ENCODE measurements around the gene CYP27A1.

GRCh38 chr2:218813771-218814460 is 32.0 kb downstream of the CYP27A1 start:
- TF ChIP-seq NR2F2 (IDR thresholded peaks at IDR 0.05): no peak
- no peak for TF ChIP-seq CTCF (IDR thresholded peaks at IDR 0.05; ENCODE audit: low read depth, low read length, missing input control)
- no peak for TF ChIP-seq REST (IDR thresholded peaks at IDR 0.05)
- TF ChIP-seq YY1 (IDR thresholded peaks at IDR 0.05): no peak
- TF ChIP-seq GABPA (IDR thresholded peaks at IDR 0.05 in 1 of 2, conservative IDR thresholded peaks at IDR 0.05 in 1 of 2): no peak
- no peak for TF ChIP-seq JUND (IDR thresholded peaks at IDR 0.05)
- no peak for TF ChIP-seq RAD21 (IDR thresholded peaks at IDR 0.05)
- no peak for TF ChIP-seq MAX (IDR thresholded peaks at IDR 0.05)
- no peak for TF ChIP-seq TAF1 (conservative IDR thresholded peaks at IDR 0.05)
- no peak for TF ChIP-seq SP1 (IDR thresholded peaks at IDR 0.05)
- TF ChIP-seq ATF3 (IDR thresholded peaks at IDR 0.05): no peak
- TF ChIP-seq ZBTB33 (IDR thresholded peaks at IDR 0.05): no peak
- TF ChIP-seq RXRA (IDR thresholded peaks at IDR 0.05): no peak
- TF ChIP-seq EGR1 (IDR thresholded peaks at IDR 0.05; ENCODE audit: low read depth in 2 of 2): no peak
